ENCODE data around the gene CCDC191. TPM values are rescaled to one million over a fixed set of nuclear protein-coding genes. Genes with fewer than 3 reads are reported as not detected.

Gene CCDC191
- total RNA-seq, 4 donors from 2014 or later: 7.5 to 13.5 (median 10.8) TPM

DNA sequence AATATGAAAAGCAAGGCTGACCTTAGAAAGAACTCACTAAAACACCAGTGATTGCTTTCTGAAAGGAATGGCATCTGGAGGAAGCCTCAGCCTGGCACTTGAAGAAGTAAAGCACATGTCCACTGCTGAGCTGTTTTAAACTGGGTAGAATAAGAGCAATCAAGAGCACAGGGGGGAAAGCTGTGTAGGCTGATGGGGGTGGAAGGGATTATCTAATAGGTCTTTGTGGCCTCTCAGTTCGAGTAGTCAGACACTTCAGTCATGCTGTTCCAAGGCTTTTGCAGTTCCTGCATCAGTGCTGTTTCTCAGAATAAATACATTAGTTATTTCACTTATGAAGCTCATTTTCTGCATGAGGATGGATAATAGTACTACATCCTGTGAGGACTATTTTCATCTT lies 22.6 kb downstream of the CCDC191 start:
- WGBS, 2 donors: 33% methylated on average over 1 of the region's 1 CpG
- H3K4me3 ChIP-seq: no peak overlapping the region
- H3K9me3 ChIP-seq: no peaks in the 10 kb centered on the region
- TF ChIP-seq, protein P1, sequence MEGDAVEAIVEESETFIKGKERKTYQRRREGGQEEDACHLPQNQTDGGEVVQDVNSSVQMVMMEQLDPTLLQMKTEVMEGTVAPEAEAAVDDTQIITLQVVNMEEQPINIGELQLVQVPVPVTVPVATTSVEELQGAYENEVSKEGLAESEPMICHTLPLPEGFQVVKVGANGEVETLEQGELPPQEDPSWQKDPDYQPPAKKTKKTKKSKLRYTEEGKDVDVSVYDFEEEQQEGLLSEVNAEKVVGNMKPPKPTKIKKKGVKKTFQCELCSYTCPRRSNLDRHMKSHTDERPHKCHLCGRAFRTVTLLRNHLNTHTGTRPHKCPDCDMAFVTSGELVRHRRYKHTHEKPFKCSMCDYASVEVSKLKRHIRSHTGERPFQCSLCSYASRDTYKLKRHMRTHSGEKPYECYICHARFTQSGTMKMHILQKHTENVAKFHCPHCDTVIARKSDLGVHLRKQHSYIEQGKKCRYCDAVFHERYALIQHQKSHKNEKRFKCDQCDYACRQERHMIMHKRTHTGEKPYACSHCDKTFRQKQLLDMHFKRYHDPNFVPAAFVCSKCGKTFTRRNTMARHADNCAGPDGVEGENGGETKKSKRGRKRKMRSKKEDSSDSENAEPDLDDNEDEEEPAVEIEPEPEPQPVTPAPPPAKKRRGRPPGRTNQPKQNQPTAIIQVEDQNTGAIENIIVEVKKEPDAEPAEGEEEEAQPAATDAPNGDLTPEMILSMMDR (IDR thresholded peaks at IDR 0.05): no peak
- TF ChIP-seq EP300 (IDR thresholded peaks at IDR 0.05) (no peak), POLR2A (IDR thresholded peaks at IDR 0.05) (no peak)
- no peaks in the 10 kb centered on the region for H3K4me1 ChIP-seq
- H3K27ac ChIP-seq: no peak overlapping the region
- H3K36me3 ChIP-seq: peaks cover 0 to 46% (median 0%) of the 10 kb centered on the region in 3 donors
- no peak for DNase-seq (ENCODE audit: low spot score in 2 of 2)
- H3K27me3 ChIP-seq: no peaks in the 10 kb centered on the region

DNA sequence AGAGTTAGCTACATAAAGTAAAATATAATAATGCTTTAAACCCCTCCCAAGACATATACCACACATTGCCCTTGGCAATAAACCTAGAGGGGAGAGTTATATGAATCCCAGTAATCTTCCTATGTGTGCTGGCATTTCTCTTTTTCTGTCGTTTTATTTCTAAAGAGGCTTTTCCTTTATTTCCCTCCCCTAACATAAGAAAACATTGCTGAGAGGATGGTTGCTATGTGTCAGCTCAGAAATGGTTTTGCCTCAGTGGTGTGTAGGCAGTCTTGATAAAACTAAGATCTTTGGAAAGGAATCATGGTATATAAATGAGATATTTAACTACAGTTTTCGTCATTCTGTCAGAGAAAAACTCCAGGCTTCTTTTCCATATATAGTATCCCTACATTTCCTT lies 30.0 kb downstream of the CCDC191 start:
- H3K4me3 ChIP-seq: no peak overlapping the region
- no peak for DNase-seq (ENCODE audit: low spot score in 2 of 2)
- H3K27ac ChIP-seq: no peak overlapping the region
- H3K27me3 ChIP-seq: no peaks in the 10 kb centered on the region
- TF ChIP-seq, protein P1 (IDR thresholded peaks at IDR 0.05): no peak
- TF ChIP-seq POLR2A (IDR thresholded peaks at IDR 0.05) (no peak), EP300 (IDR thresholded peaks at IDR 0.05) (no peak)
- peaks cover 0 to 6% (median 0%) of the 10 kb centered on the region in 3 donors for H3K36me3 ChIP-seq
- no peaks in the 10 kb centered on the region for H3K4me1 ChIP-seq
- 59 to 63% methylated on average over 2 of the region's 2 CpGs for WGBS, 2 donors
- no peaks in the 10 kb centered on the region for H3K9me3 ChIP-seq

DNA sequence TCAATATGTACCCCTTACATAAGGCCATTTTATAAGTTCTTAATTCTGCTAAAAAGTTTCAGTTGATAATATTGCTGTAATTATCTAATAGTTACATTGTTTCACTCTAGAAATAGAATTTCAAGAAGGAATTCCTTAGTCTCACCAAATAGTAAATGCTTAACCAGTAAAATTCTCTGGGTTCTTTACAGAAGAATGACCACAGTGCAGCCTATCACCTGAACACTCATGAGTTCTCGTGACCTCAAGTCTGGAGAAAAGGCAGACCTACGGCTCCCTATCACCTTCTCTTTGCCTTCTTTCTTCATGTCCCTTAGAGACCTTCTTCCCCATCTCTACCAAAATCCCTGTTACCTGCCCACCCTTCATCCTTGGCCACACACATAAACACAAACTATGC lies 30.9 kb downstream of the CCDC191 start:
- no peak overlapping the region for H3K4me3 ChIP-seq
- peaks cover 0 to 6% (median 0%) of the 10 kb centered on the region in 3 donors for H3K36me3 ChIP-seq
- WGBS, 2 donors: 94 to 95% methylated on average over 2 of the region's 2 CpGs
- H3K27ac ChIP-seq: no peak overlapping the region
- H3K4me1 ChIP-seq: no peaks in the 10 kb centered on the region
- no peaks in the 10 kb centered on the region for H3K27me3 ChIP-seq
- no peaks in the 10 kb centered on the region for H3K9me3 ChIP-seq
- TF ChIP-seq POLR2A (IDR thresholded peaks at IDR 0.05) (no peak), EP300 (IDR thresholded peaks at IDR 0.05) (no peak)
- TF ChIP-seq, protein P1 (IDR thresholded peaks at IDR 0.05): no peak
- no peak for DNase-seq (ENCODE audit: low spot score in 2 of 2)

DNA sequence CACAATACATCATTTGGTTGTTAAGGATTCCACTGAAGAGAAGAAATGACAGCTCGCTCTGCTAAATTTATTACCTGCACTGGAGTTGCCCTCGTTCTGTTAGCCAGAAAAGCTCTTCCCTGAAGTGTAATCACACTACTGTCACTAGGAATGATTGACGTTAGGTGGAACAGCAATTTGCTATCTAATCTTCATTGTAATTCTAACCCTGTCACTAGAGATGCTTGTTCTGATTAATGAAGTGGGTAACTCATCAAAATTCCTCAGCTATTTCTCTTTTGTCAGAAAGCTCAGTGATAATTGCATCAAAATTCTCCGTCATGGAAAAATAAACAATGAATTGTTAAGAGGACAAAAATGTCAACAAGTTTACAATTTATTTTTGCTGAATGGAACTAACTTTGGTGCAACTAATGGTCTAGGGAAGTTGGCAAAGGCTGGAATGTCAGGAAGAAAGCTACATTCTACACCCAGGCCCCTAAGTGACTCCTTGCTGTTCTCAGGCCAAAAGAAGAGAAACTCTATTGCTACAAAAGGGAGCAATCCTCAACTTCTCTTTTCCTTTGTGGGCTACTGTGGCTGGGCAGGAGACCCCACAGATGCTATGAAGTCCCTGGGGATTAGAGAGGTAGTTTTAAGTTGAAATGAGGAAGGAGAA lies 34.1 kb downstream of the CCDC191 start:
- Histone ChIP-seq H3K36me3 (peaks cover 0 to 10% (median 0%) of the 10 kb centered on the region in 3 donors), H3K9me3 (no peaks in the 10 kb centered on the region), H3K27ac (no peak overlapping the region), H3K27me3 (no peaks in the 10 kb centered on the region), H3K4me1 (no peaks in the 10 kb centered on the region), H3K4me3 (no peak overlapping the region)
- TF ChIP-seq POLR2A (IDR thresholded peaks at IDR 0.05) (no peak), EP300 (IDR thresholded peaks at IDR 0.05) (no peak)
- TF ChIP-seq, protein P1 (IDR thresholded peaks at IDR 0.05): no peak
- WGBS, 2 donors: 64 to 71% methylated on average over 4 of the region's 4 CpGs
- DNase-seq (ENCODE audit: low spot score in 2 of 2): no peak

DNA sequence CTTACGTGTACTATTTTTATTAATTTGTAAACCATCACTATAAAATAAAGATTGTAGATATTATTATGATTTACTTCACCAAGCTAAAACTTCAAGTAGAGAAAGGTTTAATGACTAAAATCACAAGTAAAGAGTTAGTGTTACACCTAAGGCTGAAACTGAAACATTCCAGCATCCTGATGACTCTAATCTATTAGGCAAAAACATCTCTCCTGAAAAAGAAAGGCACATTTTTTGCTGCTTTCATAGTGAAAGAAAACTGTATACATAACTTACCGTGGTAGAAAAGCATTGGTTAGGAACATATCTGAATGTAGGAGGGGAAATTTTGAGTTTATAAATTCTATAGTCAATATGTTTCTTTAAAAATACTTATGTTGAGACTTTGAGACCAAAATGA lies 35.4 kb downstream of the CCDC191 start:
- WGBS, 2 donors: 83 to 86% methylated on average over 2 of the region's 2 CpGs

More for the DNA sequence above, 35.4 kb downstream of the CCDC191 start:
- Histone ChIP-seq H3K36me3 (peaks cover 0 to 6% (median 0%) of the 10 kb centered on the region in 3 donors), H3K9me3 (no peaks in the 10 kb centered on the region), H3K4me3 (no peak overlapping the region), H3K27ac (no peak overlapping the region), H3K4me1 (no peaks in the 10 kb centered on the region), H3K27me3 (no peaks in the 10 kb centered on the region)
- no peak for DNase-seq (ENCODE audit: low spot score in 2 of 2)
- TF ChIP-seq, protein P1 (IDR thresholded peaks at IDR 0.05): no peak
- TF ChIP-seq EP300 (IDR thresholded peaks at IDR 0.05) (no peak), POLR2A (IDR thresholded peaks at IDR 0.05) (no peak)
